K562 (cell line): ENCODE results near the gene NFATC2. TPM values are rescaled to one million over a fixed set of nuclear protein-coding genes. Genes with fewer than 3 reads are reported as not detected.

ENCODE experiments used
- ATAC-seq: fragments of 200-7000 bp; cut with Tn5 transposase; 3 replicates; pipeline ENCODE4 v1.9.1; 2020; ENCODE audit warnings: moderate library complexity
- BruUV-seq: library from RNA; stranded (reverse); fragments of 400-500 nt; replicated peaks from 2 replicates; lab custom pipeline; 2021; lab: Mats Ljungman, UMichigan
- CTCF ChIA-PET: fragments of 300-600 bp; formaldehyde crosslinking; extraction: SDS; loops from one replicate; lab custom pipeline; 2021; ENCODE audit warnings: low intra/inter-chr PET ratio; lab: Yijun Ruan, JAX
- POLR2A ChIA-PET: fragments of 300-600, 350-650 bp; sonication (Branson Sonifier 250); formaldehyde crosslinking; extraction: SDS; loops from one replicate; lab custom pipeline; 2021; ENCODE audit warnings: antibody characterized with exemption, inconsistent platforms; lab: Yijun Ruan, JAX
- DNase-seq, 4 experiments: peaks; one replicate each; pipeline versions ENCODE4 v3.0.0 to v3.0.0-alpha.2; 2011 to 2018; ENCODE audit warnings: low spot score in 3 of 4, mixed read lengths in 3 of 4; ENCODE audit errors: extremely low read depth in 1 of 4
- FAIRE-seq: peaks from 2 replicates; lab custom pipeline; 2011; peaks lifted over from hg19 to GRCh38; lab: Jason Lieb, UNC
- H2AFZ ChIP-seq: 2 replicates; pipeline ENCODE4 v1.6.0; 2011; ENCODE audit warnings: low read depth, low read length, control low read depth, inconsistent platforms
- H3K27ac ChIP-seq: fragments of 200-600 bp; 3 replicates; pipeline ENCODE4 v1.8.0; 2011; ENCODE audit warnings: low read depth, mild to moderate bottlenecking, control low read depth, inconsistent platforms, low read length, moderate library complexity, mixed read lengths; ENCODE audit errors: extremely low read depth
- H3K27me3 ChIP-seq, 2 experiments: fragments of 300-600 bp in 1 of 2; 2 replicates in 1 of 2; 3 replicates in 1 of 2; pipeline versions ENCODE4 v1.6.0 to v1.8.0; 2011; ENCODE audit warnings: inconsistent platforms in 2 of 2, low read length in 2 of 2, mild to moderate bottlenecking in 1 of 2, mixed read lengths in 1 of 2, moderate library complexity in 1 of 2; ENCODE audit not compliant: control insufficient read depth in 2 of 2, insufficient read depth in 2 of 2
- H3K36me3 ChIP-seq: fragments of 300-600 bp; 3 replicates; pipeline ENCODE4 v1.8.0; 2011; ENCODE audit warnings: mild to moderate bottlenecking, low read length, inconsistent platforms; ENCODE audit not compliant: control insufficient read depth, insufficient read depth
- H3K4me1 ChIP-seq, 2 experiments: fragments of 200-600 bp in 1 of 2; replicated peaks in 1 of 2; 2 replicates in 1 of 2; 3 replicates in 1 of 2; pipeline versions ENCODE4 v1.5.1 to v1.8.0; 2011; ENCODE audit warnings: inconsistent platforms in 2 of 2, low read length in 2 of 2, mild to moderate bottlenecking in 1 of 2, mixed read lengths in 1 of 2, moderate library complexity in 1 of 2; ENCODE audit not compliant: control insufficient read depth in 2 of 2, insufficient read depth in 2 of 2
- H3K4me2 ChIP-seq: 2 replicates; pipeline ENCODE4 v1.6.1; 2011; ENCODE audit warnings: low read length, control low read depth, inconsistent platforms, mixed read lengths; ENCODE audit not compliant: insufficient read depth
- H3K4me3 ChIP-seq: fragments of 200-600 bp; sonication (generic), shearing (Covaris generic); 2 replicates; pipeline ENCODE4 v1.5.1; 2016; ENCODE audit warnings: control low read depth, inconsistent platforms
- H3K79me2 ChIP-seq: fragments of 200-600 bp; 3 replicates; pipeline ENCODE4 v1.8.0; 2011; ENCODE audit warnings: low read length, inconsistent platforms; ENCODE audit not compliant: control insufficient read depth, insufficient read depth
- H3K9ac ChIP-seq, 2 experiments: 2 replicates each; pipeline versions ENCODE4 v1.6.0 to v1.6.1; 2011; ENCODE audit warnings: low read depth in 2 of 2, low read length in 2 of 2, control low read depth in 1 of 2, inconsistent platforms in 1 of 2, mild to moderate bottlenecking in 1 of 2, mixed read lengths in 1 of 2; ENCODE audit not compliant: insufficient read depth in 1 of 2
- H3K9me1 ChIP-seq: one replicate; pipeline ENCODE4 v1.6.0; 2011; ENCODE audit warnings: inconsistent platforms, mild to moderate bottlenecking, low read length, moderate library complexity; ENCODE audit not compliant: control insufficient read depth, insufficient read depth
- H3K9me3 ChIP-seq: replicated peaks from 2 replicates; pipeline ENCODE4 v1.5.1; 2011; ENCODE audit warnings: low read depth, low read length, inconsistent platforms; ENCODE audit not compliant: control insufficient read depth, insufficient read depth
- H4K20me1 ChIP-seq: replicated peaks from 2 replicates; pipeline ENCODE4 v1.6.1; 2011; ENCODE audit warnings: low read length, inconsistent platforms, mixed read lengths; ENCODE audit not compliant: control insufficient read depth, insufficient read depth
- ESRRA ChIP-seq: fragments of 450-650 bp; IDR thresholded peaks from 2 replicates; pipeline ENCODE4 v1.6.1; 2014; ENCODE audit warnings: low read depth, mild to moderate bottlenecking, moderate library complexity, borderline replicate concordance
- ETV6 ChIP-seq, 3 experiments: fragments of 150-350 bp in 1 of 3; sonication (generic) in 1 of 3; formaldehyde crosslinking in 1 of 3; IDR thresholded peaks; 2 replicates each; pipeline versions ENCODE4 v1.6.1 to v1.8.0; 2014 to 2022; ENCODE audit warnings: borderline replicate concordance in 2 of 3, low read depth in 2 of 3, antibody characterized with exemption in 1 of 3, low read length in 1 of 3, mild to moderate bottlenecking in 1 of 3, missing genetic modification reagents in 1 of 3
- FOSL1 ChIP-seq: fragments of 200-800 bp; sonication (Bioruptor generic); conservative IDR thresholded peaks from 2 replicates; pipeline ENCODE4 v1.6.1; 2016; ENCODE audit warnings: missing genetic modification characterization, missing compliant biosample characterization
- GTF2E2 ChIP-seq: fragments of 200-800 bp; sonication (Bioruptor generic); IDR thresholded peaks from 2 replicates; pipeline ENCODE4 v1.6.1; 2016; ENCODE audit warnings: missing genetic modification characterization, missing compliant biosample characterization
- HDAC1 ChIP-seq, 2 experiments: fragments of 450-650 bp; IDR thresholded peaks; 2 replicates each; pipeline ENCODE4 v1.6.1; 2016 to 2017; ENCODE audit warnings: inconsistent platforms in 1 of 2, mild to moderate bottlenecking in 1 of 2, moderate library complexity in 1 of 2
- JUN ChIP-seq, 2 experiments: sonication (generic) in 1 of 2; formaldehyde crosslinking in 1 of 2; IDR thresholded peaks; 2 replicates each; pipeline versions ENCODE4 v1.6.1 to v1.8.0; 2012 to 2022; ENCODE audit warnings: borderline replicate concordance in 2 of 2, mild to moderate bottlenecking in 2 of 2, improper control_type of control experiment in 1 of 2, low read depth in 1 of 2, low read length in 1 of 2, missing genetic modification reagents in 1 of 2
- RBM25 ChIP-seq: fragments of 200-400 bp; formaldehyde crosslinking; IDR thresholded peaks from 2 replicates; pipeline ENCODE4 v1.6.1; 2018; ENCODE audit warnings: low read length, low read depth, moderate library complexity; ENCODE audit not compliant: severe bottlenecking
- TCF3 ChIP-seq: sonication (generic); formaldehyde crosslinking; IDR thresholded peaks from 2 replicates; pipeline ENCODE4 v1.4.0; 2020; ENCODE audit warnings: mild to moderate bottlenecking, missing genetic modification reagents
- ZNF830 ChIP-seq: fragments of 250-450 bp; sonication (Bioruptor Pico); IDR thresholded peaks from 2 replicates; pipeline ENCODE4 v1.5.0; 2021; ENCODE audit warnings: mild to moderate bottlenecking
- WGBS: fragments of 100-300 bp; shearing (Covaris generic); methylation state at CpG from one replicate; pipeline ENCODE4 v1.1.6; 2016; ENCODE audit warnings: low coverage, mixed read lengths; ENCODE audit not compliant: insufficient coverage; ENCODE audit errors: missing lambda C conversion rate; 5-methylcytosine and 5-hydroxymethylcytosine counted together
- in situ Hi-C: fragments of 300-500 bp; cut with MboI; formaldehyde crosslinking; loops from 4 replicates; pipeline ENCODE4 v1.15.0; 2018; ENCODE audit warnings: inconsistent platforms, mixed read lengths
- intact Hi-C: fragments of 100-400 bp; cut with micrococcal nuclease; formaldehyde crosslinking; loops from 2 replicates; pipeline ENCODE4 v1.14.2; 2022
- polyA plus RNA-seq, 8 experiments: library from polyadenylated mRNA; depleted of rRNA in 4 of 8; stranded (reverse) in 5 of 8; unstranded in 3 of 8; fragments of >200 nt; fragmentation: Nextera tagmentation in 2 of 8; fragmentation: Illumina TruSeq in 1 of 8; extraction: Ambion mirVana in 2 of 8; extraction: Trizol in 1 of 8; gene quantifications; 2 replicates each; pipeline versions ENCODE4 v1.2.1 to v1.2.3, GENCODE V29; 2011 to 2014; ENCODE audit warnings: inconsistent platforms in 1 of 8, missing spikeins in 1 of 8
- total RNA-seq, 7 experiments: library from RNA; depleted of rRNA in 6 of 7; stranded (reverse); fragments of >200 nt in 6 of 7; fragmentation: Illumina TruSeq in 2 of 7; extraction: Trizol in 2 of 7; gene quantifications; 2 replicates each; pipeline versions ENCODE4 v1.2.1 to v1.2.3, GENCODE V29; 2011 to 2021; ENCODE audit warnings: low replicate concordance in 1 of 7

Gene NFATC2
- total and polyA plus RNA-seq, 9 of the 15 experiments (the other 6 are each of a cell fraction or from before 2014, with no cell fraction given), result 1.9 to 11.2 (median 3.0) TPM

DNA sequence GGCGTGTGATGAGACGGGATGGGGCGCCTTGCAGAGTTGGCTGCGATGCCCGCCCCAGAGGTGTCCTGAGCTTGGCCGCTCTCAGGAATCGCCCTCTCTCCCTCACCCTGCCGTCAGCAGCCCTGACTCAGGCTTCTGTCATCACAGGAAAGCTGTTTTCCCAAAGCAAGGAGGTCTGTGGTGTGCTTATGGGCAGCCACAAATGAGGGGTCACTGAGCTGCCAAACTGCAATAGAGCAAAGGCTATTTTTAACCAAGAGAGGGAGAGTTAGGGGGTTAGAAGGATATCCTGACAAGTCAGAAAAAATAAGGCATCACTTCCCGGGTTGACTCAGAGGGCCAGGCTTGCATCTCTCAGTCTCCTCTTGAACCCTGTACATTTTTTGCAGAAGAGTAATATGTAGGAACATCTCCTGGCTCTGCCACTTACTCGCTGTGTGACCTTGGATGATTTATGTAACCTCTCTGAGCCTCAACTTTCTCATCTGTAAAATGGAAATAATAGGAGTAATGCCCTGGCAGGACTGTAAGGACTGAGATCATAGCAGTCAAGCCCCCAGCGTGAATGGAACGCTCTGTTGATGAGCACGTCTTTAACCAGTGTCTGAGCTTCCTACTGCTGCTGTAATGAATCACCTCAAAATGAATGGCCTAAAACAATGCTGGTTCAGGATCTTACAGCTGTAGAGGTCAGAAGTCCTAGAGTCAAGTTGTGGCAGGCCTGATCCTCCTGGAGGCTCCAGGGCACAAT lies 181.9 kb downstream of the NFATC2 start:
- H4K20me1 ChIP-seq, result no peaks in the 10 kb centered on the region
- in situ Hi-C loops, result no loop called here

More for the DNA sequence above, 181.9 kb downstream of the NFATC2 start:
- peaks cover 4% of the 10 kb centered on the region for H3K9me1 ChIP-seq
- no peaks in the 10 kb centered on the region for H3K9me3 ChIP-seq
- FAIRE-seq (no peak), DNase-seq (no peak), ATAC-seq (peak; percentile 21; the same call in 1 of the 3 replicates)
- H3K27me3 ChIP-seq, result peaks cover 5 to 16% of the 10 kb centered on the region in 2 experiments; a peak in 4 of 5 replicates
- BruUV-seq, result no TSS peak
- intact Hi-C loops, result no loop called here
- TF ChIP-seq ESRRA (peak; percentile 76), TCF3 (CRISPR knock-in tag) (peak; percentile 11; the same call in 1 of the 2 replicates), JUN (IDR thresholded peaks at IDR 0.05; ENCODE audit: borderline replicate concordance, low read depth, low read length) (0 out of 2 replicates have a peak, but pooled peaks have one; percentile 14), JUN (CRISPR knock-in tag; IDR thresholded peaks at IDR 0.05; ENCODE audit: borderline replicate concordance) (no peak), ZNF830 (CRISPR knock-in tag) (no peak), FOSL1 (tag) (peak; percentile 71), HDAC1 (IDR thresholded peaks at IDR 0.05) (no peak), GTF2E2 (tag) (0 out of 2 replicates have a peak, but pooled peaks have one; percentile 43), ETV6 (IDR thresholded peaks at IDR 0.05; ENCODE audit: borderline replicate concordance in 1 of 2, low read depth in 2 of 2, low read length in 1 of 2) (no peak), ETV6 (CRISPR knock-in tag; IDR thresholded peaks at IDR 0.05; ENCODE audit: borderline replicate concordance) (no peak), RBM25 (peak; percentile 82)
- H2AFZ ChIP-seq, result no peak overlapping the region
- no peaks in the 10 kb centered on the region for H3K4me1 ChIP-seq
- POLR2A ChIA-PET, result interaction anchor here (0.6 kb wide), 1 partner anchor 8 kb away, joined by 3 read pairs; no protein-coding TSS in a partner anchor
- 4% methylated on average over 13 of the region's 13 CpGs for WGBS
- H3K36me3 ChIP-seq, result no peaks in the 10 kb centered on the region
- no peak overlapping the region for H3K9ac ChIP-seq
- no peak overlapping the region for H3K27ac ChIP-seq
- H3K79me2 ChIP-seq, result no peaks in the 10 kb centered on the region
- no peak overlapping the region for H3K4me3 ChIP-seq
- CTCF ChIA-PET, result no interaction called here
- no peak overlapping the region for H3K4me2 ChIP-seq
